Prostate gland (tissue), 2 donors: Measurements from ENCODE around the gene QRFP.

Source experiments
- CTCF ChIP-seq, 4 experiments: fragments of 200-600 bp in 2 of 4; fragments of 450-650 bp in 2 of 4; sonication (generic) in 2 of 4; IDR thresholded peaks; 1 replicate in 3 of 4; 2 replicates in 1 of 4; pipeline ENCODE4 v1.5.1; 2016 to 2019; ENCODE audit warnings: antibody characterized with exemption in 4 of 4, mild to moderate bottlenecking in 2 of 4, moderate library complexity in 2 of 4
- POLR2A ChIP-seq: fragments of 450-650 bp; IDR thresholded peaks from one replicate; pipeline ENCODE4 v1.6.1; 2016; ENCODE audit warnings: antibody characterized with exemption, mild to moderate bottlenecking

DNA sequence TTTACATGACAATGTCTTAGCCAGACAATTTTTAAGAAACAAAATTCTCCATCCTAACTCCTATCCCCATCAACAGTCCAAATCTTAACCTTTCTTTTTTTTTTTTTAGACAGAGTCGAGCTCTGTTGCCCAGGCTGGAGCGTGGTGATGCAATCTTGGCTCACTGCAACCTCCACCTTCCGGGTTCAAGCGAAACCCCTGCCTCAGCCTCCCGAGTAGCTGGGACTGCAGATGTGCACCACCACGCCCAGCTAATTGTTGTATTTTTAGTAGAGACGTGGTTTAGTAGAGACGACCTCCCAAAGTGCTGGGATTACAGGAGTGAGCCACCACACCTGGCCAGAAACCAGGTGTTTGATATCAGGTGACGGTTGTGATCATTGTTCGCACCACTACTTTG, 51.4 kb downstream of the QRFP start:
- TF ChIP-seq CTCF (IDR thresholded peaks at IDR 0.05) (no peak), POLR2A (no peak)
